Lung (tissue), 12 donors: ENCODE measurements around the gene CTNNB1. TPM values are rescaled to one million over a fixed set of nuclear protein-coding genes. Genes with fewer than 3 reads are reported as not detected.

ENCODE experiments used
- ATAC-seq: fragments of 200-7000 bp; cut with Tn5 transposase; one replicate; pipeline ENCODE4 v1.9.1; 2020; ENCODE audit warnings: moderate number of reproducible peaks; ENCODE audit not compliant: insufficient read depth, low FRiP score
- DNase-seq, 3 donors: peaks; one replicate each; pipeline ENCODE4 v3.0.0-alpha.2; 2013 to 2017
- H3K27ac ChIP-seq, 2 donors: one replicate each; pipeline ENCODE4 v1.5.1; 2013; ENCODE audit warnings: mild to moderate bottlenecking in 2 of 2, moderate library complexity in 2 of 2, control low read depth in 1 of 2, inconsistent platforms in 1 of 2, low read depth in 1 of 2, low read length in 1 of 2
- H3K27me3 ChIP-seq, 3 donors: one replicate each; pipeline ENCODE4 v1.5.1; 2013; ENCODE audit warnings: low read length in 2 of 3; ENCODE audit not compliant: control insufficient read depth in 3 of 3, insufficient read depth in 3 of 3
- H3K36me3 ChIP-seq, 4 donors: one replicate each; pipeline ENCODE4 v1.5.1; 2013; ENCODE audit warnings: low read length in 4 of 4, mild to moderate bottlenecking in 1 of 4, moderate library complexity in 1 of 4; ENCODE audit not compliant: control insufficient read depth in 4 of 4, insufficient read depth in 4 of 4
- H3K4me1 ChIP-seq, 5 donors: one replicate each; pipeline ENCODE4 v1.5.1; 2013; ENCODE audit warnings: low read length in 5 of 5, mild to moderate bottlenecking in 2 of 5, moderate library complexity in 1 of 5; ENCODE audit not compliant: control insufficient read depth in 5 of 5, insufficient read depth in 5 of 5
- H3K4me3 ChIP-seq: one replicate; pipeline ENCODE4 v1.5.1; 2013; ENCODE audit warnings: mild to moderate bottlenecking, control low read depth, moderate library complexity
- H3K9ac ChIP-seq, 2 donors: one replicate each; pipeline ENCODE4 v1.5.1; 2013; ENCODE audit warnings: low read length in 2 of 2, control low read depth in 1 of 2; ENCODE audit not compliant: insufficient read depth in 1 of 2
- H3K9me3 ChIP-seq, 4 donors: one replicate each; pipeline ENCODE4 v1.5.1; 2013; ENCODE audit warnings: low read length in 3 of 4, mild to moderate bottlenecking in 1 of 4, moderate library complexity in 1 of 4; ENCODE audit not compliant: control insufficient read depth in 4 of 4, insufficient read depth in 3 of 4
- CTCF ChIP-seq: IDR thresholded peaks from 2 replicates; pipeline ENCODE4 v1.5.1; 2012; ENCODE audit warnings: mild to moderate bottlenecking; ENCODE audit errors: control extremely low read depth, extremely low read depth
- WGBS, 2 donors: extraction: QIAGEN DNeasy Blood & Tissue Kit; methylation state at CpG; one replicate each; pipeline ENCODE4 v1.1.7; 2013; 5-methylcytosine and 5-hydroxymethylcytosine counted together
- polyA plus RNA-seq, 2 donors: library from polyadenylated mRNA; stranded (reverse); fragments of 200-250 nt; gene quantifications; one replicate each; pipeline ENCODE4 v1.2.1, GENCODE V29; 2013
- total RNA-seq, 2 donors: library from RNA; depleted of rRNA in 1 of 2; stranded (reverse); fragments of >200 nt in 1 of 2; gene quantifications; one replicate each; pipeline ENCODE4 v1.2.1, GENCODE V29; 2014 to 2021
- donor health status: control.
- donor health status: control.
- donor health status: Bipolar disorder and iron deficiency.
- donor health status: healthy.
- donor health status: DM: yes; HTN: yes; CAD: no.

The CTNNB1 gene
- total and polyA plus RNA-seq, 4 donors, result 90.3 to 631 (median 315) TPM

DNA sequence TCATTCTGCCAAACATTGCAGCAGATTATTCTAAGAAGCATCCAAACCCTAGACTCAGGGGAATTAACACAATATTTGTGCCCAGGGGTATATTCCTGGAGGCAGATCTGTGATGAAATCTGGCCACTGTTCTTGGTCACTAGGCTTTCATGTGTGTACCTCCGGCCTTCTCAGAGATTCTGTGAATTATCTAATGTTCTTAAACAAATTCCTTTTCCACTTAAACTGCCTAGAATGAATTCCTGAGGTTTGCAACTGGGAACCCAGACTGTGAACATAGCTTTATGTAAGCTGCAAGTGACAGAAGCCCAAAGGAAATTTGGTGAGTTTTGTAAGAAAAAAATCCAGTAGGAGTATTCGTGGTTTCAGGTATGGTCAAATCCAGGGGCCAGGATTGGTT, 20.7 kb upstream of the CTNNB1 start:
- Histone ChIP-seq H3K9ac (no peak overlapping the region), H3K4me1 (peaks cover 0 to 5% (median 0%) of the 10 kb centered on the region in 5 donors), H3K4me3 (no peak overlapping the region), H3K36me3 (no peaks in the 10 kb centered on the region), H3K9me3 (no peaks in the 10 kb centered on the region), H3K27ac (no peak overlapping the region), H3K27me3 (no peaks in the 10 kb centered on the region)
- DNase-seq, result no peak
- no peak for ATAC-seq
- no peak for TF ChIP-seq CTCF
- WGBS, 2 donors, result 74 to 89% methylated on average over 2 of the region's 2 CpGs

DNA sequence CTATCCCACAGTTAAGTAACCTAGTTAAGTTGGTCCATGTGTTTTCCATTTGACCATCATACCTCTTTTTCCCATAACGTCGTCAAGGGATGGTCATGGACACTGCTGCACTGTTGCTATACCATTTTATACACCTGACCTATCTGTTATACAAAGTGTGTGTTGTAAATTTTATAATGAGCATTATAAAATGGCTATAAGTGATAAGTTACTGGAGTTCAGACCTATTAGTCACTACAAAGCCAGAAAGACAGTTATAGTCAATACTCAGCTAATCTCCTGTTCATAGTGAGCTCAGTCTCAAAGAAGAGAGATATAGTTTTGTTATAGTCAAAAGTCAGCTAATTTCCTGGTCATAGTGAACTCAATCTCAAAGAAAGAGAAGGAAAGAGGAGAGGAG, 18.9 kb upstream of the CTNNB1 start:
- Histone ChIP-seq H3K4me1 (peaks cover 0 to 5% (median 0%) of the 10 kb centered on the region in 5 donors), H3K9ac (no peak overlapping the region), H3K9me3 (no peaks in the 10 kb centered on the region), H3K4me3 (no peak overlapping the region), H3K27me3 (no peaks in the 10 kb centered on the region), H3K27ac (no peak overlapping the region), H3K36me3 (no peaks in the 10 kb centered on the region)
- 96 to 97% methylated on average over 2 of the region's 2 CpGs for WGBS, 2 donors
- ATAC-seq (no peak), DNase-seq (no peak)
- no peak for TF ChIP-seq CTCF

- Histone ChIP-seq H3K27ac (no peak overlapping the region), H3K9ac (no peak overlapping the region), H3K27me3 (no peaks in the 10 kb centered on the region), H3K36me3 (no peaks in the 10 kb centered on the region), H3K4me1 (no peaks in the 10 kb centered on the region), H3K4me3 (no peak overlapping the region), H3K9me3 (no peaks in the 10 kb centered on the region)
- DNase-seq (no peak), ATAC-seq (no peak)
- WGBS, 2 donors, result 65 to 68% methylated on average over 5 of the region's 5 CpGs
- no peak for TF ChIP-seq CTCF
Measured at GRCh38 chr3:41182504-41183059, 16.7 kb upstream of the CTNNB1 start.

GRCh38 chr3:41184394-41184793, 14.9 kb upstream of the CTNNB1 start:
- TF ChIP-seq CTCF, result no peak
- Histone ChIP-seq H3K9ac (no peak overlapping the region), H3K4me1 (no peaks in the 10 kb centered on the region), H3K9me3 (no peaks in the 10 kb centered on the region), H3K27ac (no peak overlapping the region), H3K36me3 (no peaks in the 10 kb centered on the region), H3K4me3 (no peak overlapping the region), H3K27me3 (no peaks in the 10 kb centered on the region)
- 49 to 58% methylated on average over 1 of the region's 1 CpG for WGBS, 2 donors
- ATAC-seq, result no peak
- DNase-seq, result no peak
